CD4-positive, alpha-beta T cell treated with Interleukin-6 for 4 hours (primary cell): ENCODE measurements around the gene RYR3.

Experiments
- DNase-seq: peaks from one replicate; pipeline ENCODE4 v3.0.0-alpha.2; 2020; ENCODE audit warnings: mixed read lengths

RYR3 gene

DNA sequence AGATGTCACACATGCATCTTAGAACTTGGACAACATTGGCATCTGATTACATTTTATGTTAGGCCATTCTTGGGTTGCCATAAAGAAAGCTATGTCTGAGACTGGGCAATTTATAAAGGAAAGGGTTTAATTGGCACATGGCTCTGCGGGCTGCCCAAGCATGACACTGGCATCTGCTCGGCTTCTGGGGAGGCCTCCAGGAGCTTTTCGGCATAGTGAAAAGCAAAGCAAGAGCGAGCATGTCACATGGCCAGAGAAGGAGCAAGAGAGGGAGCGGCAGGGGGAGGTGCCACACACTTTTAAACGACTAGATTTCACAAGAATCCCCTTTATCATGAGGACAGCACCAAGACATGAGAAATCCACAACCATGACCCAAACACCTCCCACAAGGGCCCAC is 11.3 kb downstream of the RYR3 start:
- no peak for DNase-seq

DNA sequence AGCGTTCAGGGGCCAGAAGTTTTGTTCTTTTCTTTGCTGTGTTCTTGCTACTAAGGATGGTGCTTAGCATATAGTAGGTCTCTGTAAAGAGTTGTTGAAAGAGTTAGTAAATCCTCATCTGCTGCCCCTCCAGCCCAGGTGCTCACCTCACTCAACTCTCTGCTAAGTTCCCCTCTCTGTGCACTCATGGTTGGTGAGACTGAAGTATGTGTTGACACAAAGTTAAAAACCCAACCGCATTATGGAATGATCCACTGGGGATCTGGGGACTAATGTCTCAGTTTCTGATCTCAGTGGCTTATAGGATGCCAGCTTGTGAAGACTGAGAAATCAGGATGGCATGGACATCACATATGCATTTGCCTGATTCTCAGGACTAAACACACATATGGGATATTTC is 13.8 kb downstream of the RYR3 start:
- DNase-seq = no peak

DNA sequence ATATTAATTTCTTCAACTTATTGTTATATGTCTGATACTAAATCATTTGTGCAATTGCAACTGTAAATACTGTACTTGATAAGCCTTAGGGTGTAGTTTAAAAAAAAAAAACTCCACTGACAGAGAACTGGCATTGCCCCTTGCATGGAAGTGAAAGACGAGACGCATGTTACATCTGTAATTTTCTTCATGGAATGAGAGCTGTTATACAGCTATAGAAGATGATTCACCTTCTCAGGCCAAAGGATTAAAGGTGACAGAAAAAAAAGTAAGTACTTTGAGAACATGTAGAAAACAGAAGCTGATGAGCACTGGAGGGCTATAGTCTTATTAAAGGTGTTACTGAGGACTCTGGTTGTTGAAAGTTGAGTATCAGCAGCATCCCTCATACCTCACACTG is 16.1 kb downstream of the RYR3 start:
- no peak for DNase-seq

DNA sequence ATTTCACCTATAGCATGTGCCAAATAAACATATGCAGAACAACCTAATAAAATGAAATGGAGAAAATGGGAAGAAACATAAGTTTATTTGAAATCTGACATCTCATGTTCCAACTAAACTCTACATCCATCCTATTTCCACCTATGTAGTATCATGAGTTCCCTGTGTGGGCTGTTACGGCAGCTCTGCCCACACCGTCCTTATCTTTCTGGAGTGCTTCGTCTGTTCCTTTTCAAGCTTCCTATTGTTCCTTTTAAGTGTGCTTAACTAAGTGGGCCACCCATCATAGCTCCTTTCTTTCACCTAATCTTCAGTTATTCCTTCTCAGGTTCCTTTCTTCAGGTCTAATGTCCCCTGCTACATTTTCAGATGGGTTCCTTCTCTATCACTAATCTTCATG is 17.3 kb downstream of the RYR3 start:
- no peak for DNase-seq

DNA sequence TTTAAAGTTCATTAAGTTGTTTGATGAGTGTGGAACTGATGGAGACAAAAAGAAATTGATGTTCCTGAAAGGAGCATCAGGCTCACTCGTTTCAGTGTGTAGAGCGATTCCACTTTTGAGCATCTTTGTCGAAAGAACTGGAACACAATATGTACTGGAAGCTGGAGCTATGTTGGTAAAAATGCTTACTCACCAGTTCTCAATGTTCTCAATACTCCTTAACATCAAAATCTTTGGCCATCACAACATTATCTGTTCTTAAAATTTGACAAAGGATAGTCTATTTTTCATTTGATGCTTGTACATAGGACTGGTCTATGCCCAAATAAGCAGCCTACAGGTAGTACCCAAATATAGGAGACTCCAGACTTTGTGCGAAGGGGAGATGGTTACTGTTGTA is 18.7 kb downstream of the RYR3 start:
- DNase-seq = no peak

DNA sequence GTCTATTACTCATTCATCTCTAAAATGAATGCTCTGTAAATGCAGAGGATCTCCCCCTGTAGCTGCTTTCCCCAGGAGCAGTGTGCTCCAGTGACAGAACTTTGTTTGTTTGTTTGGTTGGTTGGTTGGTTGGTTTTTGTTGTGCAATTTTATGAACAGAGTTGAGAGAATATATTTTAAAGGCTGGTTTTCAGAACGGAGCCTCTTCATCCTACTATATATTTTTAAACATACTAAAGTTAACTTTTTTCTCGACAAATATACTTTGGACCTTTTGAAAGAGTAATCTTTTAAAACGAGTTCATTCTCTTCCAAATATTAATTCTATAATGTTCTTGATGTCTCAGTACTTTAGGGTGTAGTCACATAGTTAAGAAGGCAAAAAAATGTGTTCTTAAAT is 20.2 kb downstream of the RYR3 start:
- no peak for DNase-seq

DNA sequence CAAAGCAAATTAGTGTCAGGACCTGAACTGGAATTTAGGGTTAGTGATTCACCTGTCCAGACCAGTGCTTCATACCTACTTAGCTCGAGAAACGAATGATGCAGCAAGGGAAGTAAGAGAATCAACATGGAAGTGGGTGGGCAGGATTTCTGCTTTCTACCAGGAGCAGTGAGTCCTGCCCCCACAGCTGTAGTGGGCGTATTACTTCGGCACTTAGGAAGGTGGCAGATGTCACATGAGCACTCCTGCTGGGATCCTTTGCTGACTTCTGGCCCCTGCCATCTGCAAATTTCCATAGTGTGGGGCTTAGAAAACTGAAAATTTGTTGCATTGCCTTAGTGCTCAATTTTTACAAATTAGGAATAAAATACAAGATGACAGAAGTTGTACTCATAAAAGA is 31.2 kb downstream of the RYR3 start:
- DNase-seq = no peak

DNA sequence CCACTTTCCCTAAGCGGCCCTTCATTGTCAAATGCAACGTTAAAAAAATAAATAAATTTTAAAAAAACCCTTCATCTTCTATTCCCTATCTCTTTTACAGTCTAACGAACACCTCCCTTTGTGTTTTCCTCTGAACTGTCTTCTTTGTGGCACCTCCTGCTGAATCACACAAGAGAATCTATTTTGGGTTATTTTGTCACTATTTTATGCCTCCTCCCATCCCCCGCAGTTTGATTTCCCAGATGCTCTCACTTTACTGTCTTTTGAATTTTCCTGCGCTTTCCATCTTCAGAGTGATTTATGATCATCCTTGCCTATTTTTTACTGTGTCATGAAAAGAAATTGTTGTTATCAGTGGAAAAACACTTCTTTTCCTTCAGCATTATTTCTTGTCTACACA is 32.5 kb downstream of the RYR3 start:
- no peak for DNase-seq

DNA sequence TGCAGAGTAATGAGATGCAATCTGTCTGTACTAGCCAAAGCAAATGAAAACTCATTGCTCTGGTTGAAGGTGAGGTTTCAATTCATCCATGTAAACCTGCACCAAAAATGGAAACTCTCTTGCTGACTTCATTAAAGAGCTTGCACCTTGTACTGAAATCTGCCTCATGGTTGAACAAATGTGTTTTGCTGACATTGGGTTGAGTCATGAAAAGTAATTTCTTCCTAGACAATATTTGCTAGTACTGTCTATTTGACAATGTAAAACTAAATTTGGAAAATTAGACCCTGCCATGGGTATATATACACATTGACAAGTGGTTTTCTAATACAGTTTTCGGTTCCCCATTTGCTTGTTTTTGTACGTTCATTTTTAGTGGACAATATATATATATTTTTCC is 33.3 kb downstream of the RYR3 start:
- DNase-seq = no peak

DNA sequence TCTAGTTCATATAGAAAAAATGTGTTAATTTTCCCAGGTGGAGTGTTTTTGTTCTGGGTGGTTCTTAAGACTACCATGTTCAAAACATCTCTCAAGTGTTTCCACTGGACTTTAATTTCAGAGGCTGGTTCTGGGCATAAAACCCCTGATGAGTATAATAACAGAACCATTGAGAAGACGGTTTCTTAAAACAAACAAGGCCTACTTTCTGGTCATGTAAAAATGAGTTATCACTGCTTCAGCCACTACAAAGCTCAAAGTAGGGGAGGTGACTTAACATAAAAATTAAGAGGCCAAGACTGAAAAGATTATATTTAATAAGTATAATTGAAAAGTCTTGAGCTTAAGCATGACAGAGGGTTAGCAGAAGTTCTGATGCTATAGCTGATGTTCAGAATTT is 33.8 kb downstream of the RYR3 start:
- DNase-seq = no peak

DNA sequence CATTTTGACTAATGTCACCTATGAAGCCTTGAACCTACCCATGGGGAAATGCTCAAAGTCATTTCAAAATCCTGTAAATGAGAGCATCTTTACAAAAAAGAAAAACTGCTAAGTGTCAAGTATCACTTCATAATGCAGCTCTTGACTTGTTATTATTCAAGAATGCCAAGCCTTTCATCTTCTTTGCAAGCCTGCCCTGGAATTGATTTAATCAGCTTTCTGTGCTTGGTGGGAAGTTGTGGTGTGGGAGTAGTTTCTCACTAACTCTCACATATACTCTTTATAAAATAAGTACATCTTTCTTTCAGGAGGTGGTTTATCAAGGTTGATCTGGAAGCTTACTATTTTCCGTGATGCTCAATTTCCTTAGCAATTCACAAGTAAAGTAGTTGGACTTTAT is 43.6 kb downstream of the RYR3 start:
- no peak for DNase-seq

DNA sequence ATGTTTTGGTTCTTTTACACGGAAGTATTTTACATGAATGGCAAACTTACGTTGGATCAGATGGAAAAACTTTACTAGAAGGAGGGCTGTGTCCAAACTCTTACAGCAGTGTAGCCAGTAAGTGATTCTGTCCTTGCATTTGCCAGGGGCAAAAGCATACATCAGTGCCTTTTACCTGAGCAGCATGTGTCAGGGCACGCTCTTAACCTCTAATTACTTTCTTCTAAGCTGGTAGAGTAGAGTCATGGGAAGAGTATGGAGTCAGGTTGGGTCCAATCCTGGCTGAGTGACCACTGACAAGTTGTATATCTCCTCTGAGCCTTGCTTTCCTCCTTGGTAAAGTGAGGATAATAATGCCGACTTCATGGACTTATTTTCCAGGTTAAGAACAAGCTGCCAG is 47.1 kb downstream of the RYR3 start:
- no peak for DNase-seq

DNA sequence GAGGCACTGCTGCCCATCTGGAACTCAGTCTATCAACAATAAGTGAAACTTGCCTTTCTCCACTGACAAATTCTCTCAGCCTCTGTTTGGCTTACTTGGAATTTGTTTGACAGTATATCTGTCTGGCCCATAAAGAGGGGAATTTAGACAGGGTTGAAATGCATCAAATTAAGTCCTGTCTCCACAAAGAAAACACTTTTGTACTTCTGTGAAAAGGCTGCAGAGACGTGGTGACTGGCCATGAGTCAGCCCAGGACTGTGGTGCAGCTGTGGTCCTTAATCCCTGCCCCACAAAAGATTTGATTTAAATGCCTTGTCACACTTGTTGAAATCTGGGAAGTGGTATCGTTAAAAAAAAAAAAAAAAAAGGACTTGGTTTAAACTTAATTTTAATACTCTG is 47.5 kb downstream of the RYR3 start:
- no peak for DNase-seq

DNA sequence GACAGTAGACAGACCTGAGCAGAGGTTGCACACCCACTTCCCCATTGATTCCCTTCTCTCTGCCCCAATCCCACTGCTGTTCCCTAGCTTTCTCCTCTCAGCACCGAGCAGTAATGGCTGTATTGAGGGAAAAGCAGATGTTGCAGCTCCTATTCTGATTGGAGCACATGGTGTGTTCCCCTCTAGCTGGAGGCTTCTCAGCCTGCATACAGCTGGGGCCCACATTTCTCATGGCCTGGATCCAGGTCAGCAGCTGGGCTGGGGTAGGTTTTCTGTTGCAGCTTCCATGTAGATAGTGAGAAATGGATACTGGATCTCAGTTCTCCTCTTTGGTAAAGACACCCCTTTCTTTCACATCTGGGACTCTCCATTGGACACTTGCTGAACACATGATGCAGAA is 50.1 kb downstream of the RYR3 start:
- no peak for DNase-seq

DNA sequence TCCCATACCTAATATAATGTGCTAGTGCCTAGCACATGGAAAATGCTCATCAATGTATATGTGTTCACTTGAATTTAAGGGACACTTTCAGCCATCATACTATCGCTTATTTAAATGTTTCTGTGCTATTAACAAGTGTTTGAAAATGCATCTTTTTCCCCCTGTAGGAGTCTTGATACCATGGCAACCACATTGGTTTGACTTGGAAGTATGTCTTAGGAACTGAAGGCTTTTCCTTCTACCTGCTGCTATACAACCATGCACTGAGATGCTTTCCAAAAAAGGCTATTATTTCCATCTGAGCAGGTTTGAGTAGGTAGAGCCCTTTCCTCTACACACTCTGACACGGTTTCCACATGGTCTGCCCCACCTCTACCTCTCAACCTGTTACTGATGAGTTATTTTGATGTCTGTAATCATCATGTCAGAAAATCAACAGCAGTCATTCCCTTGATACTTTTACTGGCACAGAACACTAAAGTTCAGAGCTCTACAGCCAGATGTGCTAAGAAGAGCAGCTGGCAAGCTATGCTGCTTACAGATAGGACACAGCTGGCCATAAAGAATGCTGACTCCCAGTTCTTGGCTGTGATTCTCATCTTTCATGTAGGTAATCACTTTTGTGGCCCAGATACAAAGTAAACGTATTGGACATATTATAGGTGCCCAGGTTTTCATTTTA is 59.3 kb downstream of the RYR3 start:
- no peak for DNase-seq

DNA sequence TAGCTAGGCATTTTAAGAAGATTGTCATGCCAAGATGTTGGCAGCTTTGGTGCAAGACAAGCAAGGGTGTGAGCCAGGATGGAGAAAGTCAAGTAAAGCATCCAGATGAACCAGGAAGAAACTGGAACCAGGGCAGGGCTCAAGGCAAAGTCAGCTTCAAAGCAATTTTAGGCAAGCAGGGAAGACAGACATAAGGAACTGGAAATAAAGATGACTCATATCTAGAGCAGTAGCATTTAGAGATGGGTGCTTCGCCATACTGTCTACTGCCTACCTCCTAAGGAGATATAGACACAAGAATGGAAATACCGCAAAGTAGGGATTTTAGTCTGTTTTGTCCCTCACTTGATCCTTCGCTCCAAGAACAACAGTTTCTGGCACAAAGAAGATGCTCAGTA is 59.9 kb downstream of the RYR3 start:
- no peak for DNase-seq

DNA sequence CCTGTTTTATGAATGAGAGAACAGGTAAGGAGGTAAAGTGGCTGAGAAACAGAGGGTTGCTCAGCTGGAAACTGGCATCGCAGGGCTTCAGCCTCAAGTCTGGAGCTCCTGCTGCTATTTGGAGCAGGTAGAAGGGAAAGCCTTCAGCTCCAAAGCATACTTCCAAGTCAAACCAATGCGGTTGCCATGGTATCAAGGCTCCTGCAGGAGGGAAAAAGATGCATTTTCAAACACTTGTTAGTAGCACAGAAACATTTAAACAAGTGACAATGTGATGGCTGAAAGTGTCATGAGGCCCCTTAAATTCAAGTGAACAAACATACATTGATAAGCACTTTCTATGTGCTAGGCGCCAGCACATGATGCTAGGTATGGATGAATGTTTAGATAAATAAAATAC is 60.4 kb downstream of the RYR3 start:
- no peak for DNase-seq

DNA sequence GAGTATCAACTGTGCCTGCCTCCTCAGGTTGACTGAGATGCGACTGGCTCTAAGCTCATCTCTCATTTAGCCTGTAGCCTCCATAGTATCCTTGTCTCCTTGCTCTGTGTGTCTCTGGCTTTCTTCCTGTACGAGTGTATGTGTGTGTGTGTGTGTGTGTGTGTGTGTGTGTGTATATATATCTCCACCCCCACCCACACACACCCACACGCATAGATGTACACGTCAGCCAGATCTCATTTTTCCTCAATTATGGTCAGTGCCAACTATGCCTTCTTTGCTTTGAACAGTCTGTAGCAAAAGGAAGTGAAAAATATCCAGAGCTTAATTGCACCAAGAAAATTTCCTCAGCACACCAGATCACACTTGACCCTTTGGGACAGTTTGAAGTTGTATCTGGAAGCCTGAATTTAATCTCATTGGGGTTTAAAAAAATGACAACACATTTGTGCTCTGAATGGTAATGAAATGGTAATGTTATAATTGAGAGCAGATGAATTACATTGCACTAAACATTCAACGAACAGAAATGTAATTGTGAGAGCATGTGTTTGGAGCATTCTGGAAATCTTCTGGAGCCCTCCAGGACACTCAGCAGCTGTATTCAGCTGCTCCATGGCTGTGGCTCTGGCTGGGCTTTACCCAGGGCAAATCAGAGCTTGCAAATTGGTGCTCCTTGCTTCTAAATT is 63.6 kb downstream of the RYR3 start:
- no peak for DNase-seq

DNA sequence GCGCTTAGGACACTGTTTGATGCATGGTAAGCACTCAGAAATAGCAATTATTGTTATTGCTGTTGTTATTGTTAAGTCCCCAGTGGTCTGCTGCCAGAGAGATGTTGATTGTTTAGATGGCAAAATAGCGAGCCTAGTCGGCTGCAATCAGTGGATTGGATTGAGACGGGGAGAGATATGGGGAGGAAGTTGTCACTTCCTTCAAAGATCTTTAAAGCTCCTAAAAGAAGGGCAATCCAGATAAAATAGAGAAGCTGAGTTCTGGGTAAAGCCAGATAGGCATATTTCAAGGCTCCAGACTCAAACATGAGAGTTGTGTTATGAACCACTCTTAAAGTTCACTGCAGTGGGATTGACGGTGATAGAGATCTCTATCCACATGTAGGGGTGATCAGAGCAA is 64.5 kb downstream of the RYR3 start:
- no peak for DNase-seq

DNA sequence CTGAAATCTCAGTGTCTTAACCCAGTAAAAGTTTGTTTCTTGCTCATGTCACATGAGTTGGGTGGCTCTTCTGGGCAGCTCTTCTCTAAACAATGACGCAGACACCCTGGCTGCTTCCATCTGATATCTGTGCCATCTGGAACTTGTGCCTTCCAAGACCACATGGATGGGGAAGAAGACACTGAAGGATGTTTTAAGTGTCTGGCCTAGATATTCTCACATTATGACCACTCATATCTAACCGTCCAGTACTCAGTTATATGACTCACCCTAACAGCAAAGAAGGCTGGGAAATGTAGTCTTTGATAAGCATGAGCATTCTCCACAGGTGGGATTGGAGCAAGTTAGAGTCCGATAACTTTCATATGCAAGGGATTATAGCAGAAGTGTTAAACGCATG is 66.4 kb downstream of the RYR3 start:
- DNase-seq = no peak

DNA sequence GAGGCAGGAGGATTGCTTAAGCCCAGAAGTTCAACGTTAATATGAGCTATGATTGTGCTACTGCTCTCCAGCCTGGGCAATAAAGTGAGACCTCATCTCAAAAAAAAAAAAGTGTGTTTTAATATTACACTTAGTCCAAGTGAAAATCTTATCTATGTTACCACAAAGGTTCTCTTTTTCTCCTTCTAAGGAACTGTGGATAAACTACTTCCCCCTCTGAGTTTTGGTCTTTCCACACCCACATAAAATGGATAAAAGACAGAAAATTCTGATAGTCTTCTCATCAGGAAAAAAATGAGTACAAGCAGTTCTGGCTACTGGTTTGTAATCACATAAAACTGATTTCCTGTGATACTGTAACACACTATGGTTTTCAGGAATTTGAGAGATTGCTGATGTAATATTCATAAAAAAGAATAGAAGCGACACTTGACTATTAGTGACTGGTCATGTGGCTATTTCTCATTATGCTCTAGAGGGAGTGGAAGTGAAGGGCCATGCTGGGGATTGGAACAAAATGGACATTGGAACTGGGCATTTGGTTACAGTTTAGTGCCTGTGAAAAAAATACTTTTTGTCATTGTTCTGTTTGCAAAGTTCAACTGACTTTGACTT is 68.2 kb downstream of the RYR3 start:
- DNase-seq = no peak

DNA sequence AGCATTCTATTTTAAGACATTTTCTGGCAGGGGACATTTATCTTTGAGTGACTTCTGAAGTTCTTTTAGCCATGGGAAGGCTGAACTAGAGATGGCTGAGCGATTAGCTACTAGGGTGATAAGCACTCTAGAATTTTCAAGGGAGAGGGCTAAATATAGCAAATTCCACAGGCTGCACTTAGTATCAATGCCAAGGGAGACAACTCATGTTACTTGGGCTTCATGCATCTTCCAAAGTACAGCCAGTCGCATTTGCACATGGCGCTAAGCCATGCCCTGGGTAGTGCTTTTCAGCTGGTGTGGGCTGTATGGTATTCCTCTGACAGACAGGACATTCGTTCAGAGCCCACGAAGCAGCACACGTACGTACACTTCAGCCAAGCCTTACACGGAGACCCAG is 69.6 kb downstream of the RYR3 start:
- no peak for DNase-seq

DNA sequence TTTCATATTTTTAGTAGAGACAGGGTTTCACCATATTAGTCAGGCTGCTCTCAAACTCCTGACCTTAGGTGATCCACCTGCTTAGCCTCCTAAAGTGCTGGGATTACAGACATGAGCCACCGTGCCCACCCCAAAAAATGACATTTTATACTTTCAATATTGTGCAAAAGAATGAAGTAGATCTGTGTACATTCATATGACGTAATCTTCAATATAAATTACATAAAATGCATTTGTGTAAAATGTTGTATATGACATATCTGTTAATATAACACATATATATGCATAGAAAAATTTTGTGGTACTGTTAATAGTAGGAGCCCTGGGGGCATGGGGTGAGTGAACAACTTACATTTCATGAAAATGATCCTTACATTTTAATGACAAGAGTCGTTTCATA is 71.7 kb downstream of the RYR3 start:
- no peak for DNase-seq

DNA sequence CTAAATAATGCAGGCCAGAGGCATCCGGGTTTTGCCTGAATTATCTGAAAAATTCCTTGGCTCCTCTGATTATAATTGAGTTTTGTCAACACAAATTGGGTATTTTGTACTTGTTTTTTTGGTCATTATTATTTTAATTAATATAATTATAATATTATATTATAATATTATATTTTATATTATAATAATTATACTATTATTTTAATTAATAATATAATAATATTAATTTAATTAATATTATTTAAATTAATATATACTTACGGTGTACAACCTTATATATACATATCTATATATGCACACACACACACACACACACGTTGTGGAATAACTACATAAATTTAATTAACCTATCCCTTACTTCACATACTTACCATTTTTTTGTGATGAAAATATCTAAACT is 73.5 kb downstream of the RYR3 start:
- no peak for DNase-seq

DNA sequence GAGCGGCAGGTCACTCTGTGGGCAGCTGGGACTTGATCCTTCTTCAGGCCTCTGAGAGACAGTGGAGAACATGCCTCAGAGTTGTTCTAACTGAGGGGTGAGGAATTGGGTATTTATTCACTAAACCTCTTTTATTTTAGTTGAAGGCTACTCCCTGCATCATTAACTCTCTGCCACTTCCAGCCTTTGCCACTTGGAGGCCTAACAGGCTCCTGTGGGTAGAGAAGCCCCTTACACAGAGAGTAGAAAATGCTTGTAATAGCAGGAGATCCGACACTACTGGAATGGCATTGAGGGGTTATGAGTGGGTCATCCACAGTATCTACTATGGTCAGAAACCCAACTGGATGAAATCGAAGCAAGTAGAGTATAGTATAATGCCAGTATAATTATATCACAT is 81.7 kb downstream of the RYR3 start:
- no peak for DNase-seq
